Measurements from ENCODE around the gene VAV1.

GRCh38 chr19:6794686-6795431 is 22.4 kb downstream of the VAV1 start:
- TF ChIP-seq MAX (IDR thresholded peaks at IDR 0.05; ENCODE audit: low read depth, low read length) (no peak), CTCF (IDR thresholded peaks at IDR 0.05; ENCODE audit: low read depth, low read length) (no peak), MYC (IDR thresholded peaks at IDR 0.05; ENCODE audit: low read depth, low read length) (no peak)
